IgD-negative memory B cell (primary cell): Measurements from ENCODE around the gene SHISA5. TPM values are rescaled to one million over a fixed set of nuclear protein-coding genes. Genes with fewer than 3 reads are reported as not detected.
"Not testable (repeated sequence)": the region's sequence is repeated elsewhere in the genome, so short reads cannot be mapped to it uniquely, and the experiment has no call there.

Source experiments
- H3K27ac Mint-ChIP-seq, 3 donors: one replicate each; pipeline ENCODE4 v1.8.0; 2020 to 2022; ENCODE audit warnings: mild to moderate bottlenecking in 3 of 3, mixed read lengths in 3 of 3, moderate library complexity in 1 of 3
- H3K27me3 Mint-ChIP-seq: one replicate; pipeline ENCODE4 v1.8.0; 2021; ENCODE audit warnings: mixed read lengths
- H3K36me3 Mint-ChIP-seq: one replicate; pipeline ENCODE4 v1.8.0; 2020; ENCODE audit warnings: mild to moderate bottlenecking, mixed read lengths
- H3K4me1 Mint-ChIP-seq, 3 donors: one replicate each; pipeline ENCODE4 v1.8.0; 2020 to 2022; ENCODE audit warnings: mixed read lengths in 3 of 3, mild to moderate bottlenecking in 1 of 3
- H3K4me3 Mint-ChIP-seq, 4 donors: one replicate each; pipeline ENCODE4 v1.8.0; 2020 to 2022; ENCODE audit warnings: mild to moderate bottlenecking in 4 of 4, mixed read lengths in 4 of 4, moderate library complexity in 3 of 4
- H3K9me3 Mint-ChIP-seq, 3 donors: one replicate each; pipeline ENCODE4 v1.8.0; 2020 to 2021; ENCODE audit warnings: mixed read lengths in 3 of 3, mild to moderate bottlenecking in 1 of 3
- polyA plus RNA-seq: library from polyadenylated mRNA; unstranded; fragments of 300-500 nt; fragmentation: Illumina TruSeq; gene quantifications from one replicate; pipeline ENCODE4 v1.2.3, GENCODE V29; 2021

Gene SHISA5
- polyA plus RNA-seq, 1 donor from 2014 or later, result 307 TPM

- Mint-ChIP-seq H3K4me1 (no peaks in the 10 kb centered on the region), H3K36me3 (peaks cover 4% of the 10 kb centered on the region), H3K4me3 (no peak overlapping the region), H3K27ac (no peak overlapping the region), H3K9me3 (no peaks in the 10 kb centered on the region), H3K27me3 (no peaks in the 10 kb centered on the region)
Observed at GRCh38 chr3:48532977-48533337, 29.0 kb upstream of the SHISA5 start.

GRCh38 chr3:48532271-48532976 is 28.4 kb upstream of the SHISA5 start:
- H3K27me3 Mint-ChIP-seq, result no peaks in the 10 kb centered on the region
- no peak overlapping the region for H3K27ac Mint-ChIP-seq
- no peak overlapping the region for H3K4me3 Mint-ChIP-seq
- H3K36me3 Mint-ChIP-seq, result peaks cover 2% of the 10 kb centered on the region
- H3K4me1 Mint-ChIP-seq, result no peaks in the 10 kb centered on the region
- H3K9me3 Mint-ChIP-seq, result no peaks in the 10 kb centered on the region

GRCh38 chr3:48530701-48531100 is 26.7 kb upstream of the SHISA5 start:
- not testable (repeated sequence) for H3K4me1 Mint-ChIP-seq, H3K27ac Mint-ChIP-seq, H3K9me3 Mint-ChIP-seq, H3K4me3 Mint-ChIP-seq, H3K27me3 Mint-ChIP-seq, H3K36me3 Mint-ChIP-seq

GRCh38 chr3:48528754-48529153 is 24.8 kb upstream of the SHISA5 start:
- no peaks in the 10 kb centered on the region for H3K9me3 Mint-ChIP-seq
- no peaks in the 10 kb centered on the region for H3K36me3 Mint-ChIP-seq
- no peak overlapping the region for H3K27ac Mint-ChIP-seq
- H3K27me3 Mint-ChIP-seq, result no peaks in the 10 kb centered on the region
- H3K4me1 Mint-ChIP-seq, result no peaks in the 10 kb centered on the region
- no peak overlapping the region for H3K4me3 Mint-ChIP-seq

- H3K27me3 Mint-ChIP-seq, result no peaks in the 10 kb centered on the region
- no peaks in the 10 kb centered on the region for H3K36me3 Mint-ChIP-seq
- no peaks in the 10 kb centered on the region for H3K9me3 Mint-ChIP-seq
- peak overlapping the region in 1 of 4 donors; percentile 55 for H3K4me3 Mint-ChIP-seq
- no peak overlapping the region for H3K27ac Mint-ChIP-seq
- H3K4me1 Mint-ChIP-seq, result no peaks in the 10 kb centered on the region
Observed at GRCh38 chr3:48528048-48528447, 24.1 kb upstream of the SHISA5 start.

GRCh38 chr3:48524970-48525369 is 21.0 kb upstream of the SHISA5 start:
- Mint-ChIP-seq H3K4me1 (no peaks in the 10 kb centered on the region), H3K4me3 (no peak overlapping the region), H3K9me3 (no peaks in the 10 kb centered on the region), H3K36me3 (no peaks in the 10 kb centered on the region), H3K27ac (no peak overlapping the region), H3K27me3 (no peaks in the 10 kb centered on the region)

GRCh38 chr3:48521635-48522034 is 17.7 kb upstream of the SHISA5 start:
- H3K27ac Mint-ChIP-seq, result no peak overlapping the region
- no peaks in the 10 kb centered on the region for H3K9me3 Mint-ChIP-seq
- H3K27me3 Mint-ChIP-seq, result peaks cover 4% of the 10 kb centered on the region

GRCh38 chr3:48519277-48519643 is 15.3 kb upstream of the SHISA5 start:
- Mint-ChIP-seq H3K27me3 (peaks cover 6% of the 10 kb centered on the region), H3K27ac (peak overlapping the region in 1 of 3 donors; percentile 16), H3K4me3 (no peak overlapping the region), H3K36me3 (no peaks in the 10 kb centered on the region), H3K9me3 (no peaks in the 10 kb centered on the region), H3K4me1 (peaks cover 5 to 6% (median 5%) of the 10 kb centered on the region in 3 donors)

More at GRCh38 chr3:48521635-48522034, 17.7 kb upstream of the SHISA5 start:
- H3K36me3 Mint-ChIP-seq, result no peaks in the 10 kb centered on the region
- no peaks in the 10 kb centered on the region for H3K4me1 Mint-ChIP-seq
- no peak overlapping the region for H3K4me3 Mint-ChIP-seq

GRCh38 chr3:48518638-48519276 is 14.8 kb upstream of the SHISA5 start:
- peaks cover 6% of the 10 kb centered on the region for H3K27me3 Mint-ChIP-seq
- H3K36me3 Mint-ChIP-seq, result no peaks in the 10 kb centered on the region
- no peak overlapping the region for H3K4me3 Mint-ChIP-seq
- H3K9me3 Mint-ChIP-seq, result no peaks in the 10 kb centered on the region
- peaks cover 5 to 7% (median 5%) of the 10 kb centered on the region in 3 donors for H3K4me1 Mint-ChIP-seq
- H3K27ac Mint-ChIP-seq, result peak overlapping the region in 1 of 3 donors; percentile 16

GRCh38 chr3:48518069-48518468 is 14.1 kb upstream of the SHISA5 start:
- Mint-ChIP-seq H3K36me3 (no peaks in the 10 kb centered on the region), H3K9me3 (no peaks in the 10 kb centered on the region), H3K4me3 (no peak overlapping the region), H3K4me1 (peaks cover 5 to 7% (median 5%) of the 10 kb centered on the region in 3 donors), H3K27ac (no peak overlapping the region), H3K27me3 (peaks cover 6% of the 10 kb centered on the region)

GRCh38 chr3:48516571-48516970 is 12.6 kb upstream of the SHISA5 start:
- Mint-ChIP-seq H3K27ac (no peak overlapping the region), H3K4me3 (no peak overlapping the region), H3K9me3 (no peaks in the 10 kb centered on the region), H3K4me1 (peaks cover 5 to 7% (median 5%) of the 10 kb centered on the region in 3 donors), H3K36me3 (no peaks in the 10 kb centered on the region), H3K27me3 (peaks cover 10% of the 10 kb centered on the region)

- Mint-ChIP-seq H3K4me3 (no peak overlapping the region), H3K27ac (no peak overlapping the region), H3K27me3 (peaks cover 12% of the 10 kb centered on the region), H3K4me1 (peaks cover 5 to 7% (median 6%) of the 10 kb centered on the region in 3 donors), H3K36me3 (peaks cover 3% of the 10 kb centered on the region), H3K9me3 (no peaks in the 10 kb centered on the region)
Observed at GRCh38 chr3:48514431-48515227, 10.7 kb upstream of the SHISA5 start.

GRCh38 chr3:48511551-48511950 is 7.6 kb upstream of the SHISA5 start:
- Mint-ChIP-seq H3K27ac (no peak overlapping the region), H3K4me1 (peaks cover 5 to 14% (median 10%) of the 10 kb centered on the region in 3 donors), H3K27me3 (peaks cover 9% of the 10 kb centered on the region), H3K36me3 (peaks cover 3% of the 10 kb centered on the region), H3K9me3 (no peaks in the 10 kb centered on the region), H3K4me3 (no peak overlapping the region)

GRCh38 chr3:48507256-48508061 is 3.5 kb upstream of the SHISA5 start:
- H3K4me1 Mint-ChIP-seq, result peaks cover 0 to 7% (median 6%) of the 10 kb centered on the region in 3 donors
- H3K27ac Mint-ChIP-seq, result no peak overlapping the region
- H3K9me3 Mint-ChIP-seq, result no peaks in the 10 kb centered on the region
- H3K4me3 Mint-ChIP-seq, result peak overlapping the region in 1 of 4 donors; percentile 27
- H3K36me3 Mint-ChIP-seq, result peaks cover 3% of the 10 kb centered on the region
- H3K27me3 Mint-ChIP-seq, result peaks cover 8% of the 10 kb centered on the region
